ENCODE results near the gene ARHGEF33. TPM values are rescaled to one million over a fixed set of nuclear protein-coding genes. Genes with fewer than 3 reads are reported as not detected.

ARHGEF33 gene
- total RNA-seq, 1 experiment from 2014 or later = 0.04 TPM

DNA sequence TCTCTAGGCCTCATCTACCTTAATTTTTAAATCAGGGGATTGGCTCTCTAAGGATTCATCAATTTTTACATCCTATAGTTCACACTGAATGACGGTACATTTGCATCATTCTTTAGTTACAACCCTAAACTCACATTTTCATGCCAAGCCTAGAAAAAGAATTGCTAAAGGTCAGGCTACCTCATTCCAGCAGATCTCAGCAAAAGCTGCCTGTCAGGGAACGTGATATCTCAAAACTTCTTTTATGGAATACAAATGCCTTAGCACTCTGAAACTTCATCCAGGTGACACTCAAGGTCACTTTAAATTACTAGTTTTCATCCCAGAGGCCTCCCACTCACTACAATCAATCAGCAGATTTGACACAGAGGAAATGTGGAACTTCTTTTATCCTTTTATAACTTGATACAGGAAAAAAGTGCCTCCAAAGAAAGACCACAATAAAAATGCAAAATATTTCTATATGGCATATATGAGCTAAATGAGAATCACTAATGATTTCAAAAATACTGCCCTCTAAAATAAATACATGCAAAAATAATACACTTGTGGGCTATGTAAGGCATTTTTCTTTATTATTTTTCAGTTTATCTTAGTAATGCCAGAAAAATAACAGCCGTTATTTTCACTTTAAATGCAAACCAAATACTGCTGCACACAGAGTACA is 91.5 kb downstream of the ARHGEF33 start:
- H3K4me2 ChIP-seq (ENCODE audit: low read length) = no peak overlapping the region
- DNase-seq (no peak), ATAC-seq (no peak)
- H3K9me2 ChIP-seq (replicated peaks; ENCODE audit: low read length) = no peaks in the 10 kb centered on the region
- H2AFZ ChIP-seq (ENCODE audit: low read length) = no peak overlapping the region
- no peaks in the 10 kb centered on the region for H3K27me3 ChIP-seq (ENCODE audit: low read length)
- no peaks in the 10 kb centered on the region for H4K20me1 ChIP-seq (ENCODE audit: low read length)
- H3K79me2 ChIP-seq (ENCODE audit: low read length) = no peaks in the 10 kb centered on the region
- H3K4me3 ChIP-seq (ENCODE audit: low read length) = no peak overlapping the region
- no peak overlapping the region for H3K9ac ChIP-seq (ENCODE audit: low read length)
- no peak overlapping the region for H3K27ac ChIP-seq (ENCODE audit: low read length)
- no TSS peak for BruUV-seq (replicated peaks)
- H3K4me1 ChIP-seq (ENCODE audit: insufficient read depth, low read length) = no peaks in the 10 kb centered on the region
- peaks cover 8% of the 10 kb centered on the region for H3K36me3 ChIP-seq (ENCODE audit: low read depth, low read length)
- TF ChIP-seq, protein P1, sequence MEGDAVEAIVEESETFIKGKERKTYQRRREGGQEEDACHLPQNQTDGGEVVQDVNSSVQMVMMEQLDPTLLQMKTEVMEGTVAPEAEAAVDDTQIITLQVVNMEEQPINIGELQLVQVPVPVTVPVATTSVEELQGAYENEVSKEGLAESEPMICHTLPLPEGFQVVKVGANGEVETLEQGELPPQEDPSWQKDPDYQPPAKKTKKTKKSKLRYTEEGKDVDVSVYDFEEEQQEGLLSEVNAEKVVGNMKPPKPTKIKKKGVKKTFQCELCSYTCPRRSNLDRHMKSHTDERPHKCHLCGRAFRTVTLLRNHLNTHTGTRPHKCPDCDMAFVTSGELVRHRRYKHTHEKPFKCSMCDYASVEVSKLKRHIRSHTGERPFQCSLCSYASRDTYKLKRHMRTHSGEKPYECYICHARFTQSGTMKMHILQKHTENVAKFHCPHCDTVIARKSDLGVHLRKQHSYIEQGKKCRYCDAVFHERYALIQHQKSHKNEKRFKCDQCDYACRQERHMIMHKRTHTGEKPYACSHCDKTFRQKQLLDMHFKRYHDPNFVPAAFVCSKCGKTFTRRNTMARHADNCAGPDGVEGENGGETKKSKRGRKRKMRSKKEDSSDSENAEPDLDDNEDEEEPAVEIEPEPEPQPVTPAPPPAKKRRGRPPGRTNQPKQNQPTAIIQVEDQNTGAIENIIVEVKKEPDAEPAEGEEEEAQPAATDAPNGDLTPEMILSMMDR (conservative IDR thresholded peaks at IDR 0.05; ENCODE audit: low read depth, low read length) = no peak
- no peak for TF ChIP-seq EZH2 (IDR thresholded peaks at IDR 0.05; ENCODE audit: low read length, unreplicated experiment)
- TF ChIP-seq EZH2phosphoT487 (IDR thresholded peaks at IDR 0.05; ENCODE audit: borderline replicate concordance, low read length) = no peak
- ChIA-PET POLR2A (ENCODE audit: unreplicated experiment) (no interaction called here), CTCF (no interaction called here)
- H3K9me3 ChIP-seq (ENCODE audit: low read length) = no peaks in the 10 kb centered on the region
- intact Hi-C loops (cut with micrococcal nuclease) = no loop called here
- no peaks in the 10 kb centered on the region for H3F3A ChIP-seq (ENCODE audit: low read length, unreplicated experiment)

DNA sequence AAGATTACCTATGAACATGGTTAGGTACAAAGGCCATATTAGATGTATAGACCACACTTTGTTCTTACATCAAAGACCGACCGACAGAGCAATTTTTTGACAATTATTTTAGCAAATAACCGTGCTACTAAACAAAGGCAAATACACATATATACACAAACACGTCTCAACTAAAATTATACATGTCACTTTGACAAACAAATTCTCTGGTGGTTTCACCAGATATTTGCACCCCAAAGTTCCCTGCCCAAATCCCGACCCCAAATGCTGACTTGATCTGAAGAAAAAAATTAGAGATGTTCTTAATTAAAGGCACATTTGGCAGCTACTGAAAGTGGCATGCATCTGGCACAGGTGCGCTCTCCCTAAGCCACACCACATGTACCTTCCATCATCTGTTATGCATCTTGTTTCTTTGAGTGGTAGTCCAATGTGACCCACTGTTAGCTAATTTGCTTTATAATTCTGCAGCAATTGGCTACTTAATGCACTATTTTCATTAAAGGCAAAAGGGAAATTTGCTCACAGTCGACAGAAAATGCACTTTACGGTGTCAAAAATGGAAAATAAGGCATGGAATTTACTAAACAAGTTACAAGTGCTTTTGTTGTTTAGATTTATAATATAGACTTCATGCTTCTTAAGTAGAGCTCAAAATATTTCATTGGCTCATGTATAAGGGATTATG is 92.1 kb downstream of the ARHGEF33 start:
- CTCF ChIA-PET = no interaction called here
- no peak overlapping the region for H3K9ac ChIP-seq (ENCODE audit: low read length)
- H4K20me1 ChIP-seq (ENCODE audit: low read length) = no peaks in the 10 kb centered on the region
- POLR2A ChIA-PET (ENCODE audit: unreplicated experiment) = no interaction called here
- no peak overlapping the region for H3K4me2 ChIP-seq (ENCODE audit: low read length)
- no TSS peak for BruUV-seq (replicated peaks)
- TF ChIP-seq, protein P1 (conservative IDR thresholded peaks at IDR 0.05; ENCODE audit: low read depth, low read length) = no peak
- TF ChIP-seq EZH2 (IDR thresholded peaks at IDR 0.05; ENCODE audit: low read length, unreplicated experiment) = no peak
- no peak for TF ChIP-seq EZH2phosphoT487 (IDR thresholded peaks at IDR 0.05; ENCODE audit: borderline replicate concordance, low read length)
- no peaks in the 10 kb centered on the region for H3K9me3 ChIP-seq (ENCODE audit: low read length)
- ATAC-seq (no peak), DNase-seq (no peak)
- no peaks in the 10 kb centered on the region for H3K4me1 ChIP-seq (ENCODE audit: insufficient read depth, low read length)
- no peaks in the 10 kb centered on the region for H3F3A ChIP-seq (ENCODE audit: low read length, unreplicated experiment)
- H3K36me3 ChIP-seq (ENCODE audit: low read depth, low read length) = peaks cover 8% of the 10 kb centered on the region
- H3K4me3 ChIP-seq (ENCODE audit: low read length) = no peak overlapping the region
- no peaks in the 10 kb centered on the region for H3K79me2 ChIP-seq (ENCODE audit: low read length)
- H3K9me2 ChIP-seq (replicated peaks; ENCODE audit: low read length) = no peaks in the 10 kb centered on the region
- H3K27ac ChIP-seq (ENCODE audit: low read length) = no peak overlapping the region
- no peak overlapping the region for H2AFZ ChIP-seq (ENCODE audit: low read length)
- intact Hi-C loops (cut with micrococcal nuclease) = no loop called here
- no peaks in the 10 kb centered on the region for H3K27me3 ChIP-seq (ENCODE audit: low read length)

DNA sequence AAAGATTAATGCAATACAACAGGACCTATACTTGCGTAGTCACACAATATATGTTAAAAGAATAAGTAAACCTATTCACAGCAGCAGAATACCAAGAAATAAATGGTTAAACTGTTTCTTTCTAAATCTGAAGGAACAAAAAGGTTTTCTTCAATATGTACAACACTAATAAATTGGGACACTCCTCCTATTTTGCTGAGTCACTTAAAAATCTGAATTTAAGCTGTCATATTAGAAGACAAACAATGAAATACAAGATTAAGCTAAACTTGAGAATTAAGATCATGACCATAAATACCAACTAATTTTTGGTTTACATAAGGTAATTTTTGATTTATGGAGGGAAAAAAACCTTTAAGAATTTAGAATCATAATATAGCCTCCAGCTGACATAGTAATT is 92.8 kb downstream of the ARHGEF33 start:
- no peaks in the 10 kb centered on the region for H3K27me3 ChIP-seq (ENCODE audit: low read length)
- TF ChIP-seq EZH2 (IDR thresholded peaks at IDR 0.05; ENCODE audit: low read length, unreplicated experiment) = no peak
- TF ChIP-seq, protein P1 (conservative IDR thresholded peaks at IDR 0.05; ENCODE audit: low read depth, low read length) = no peak
- no peak for TF ChIP-seq EZH2phosphoT487 (IDR thresholded peaks at IDR 0.05; ENCODE audit: borderline replicate concordance, low read length)
- intact Hi-C loops (cut with micrococcal nuclease) = no loop called here
- DNase-seq (no peak), ATAC-seq (no peak)
- no peaks in the 10 kb centered on the region for H3K79me2 ChIP-seq (ENCODE audit: low read length)
- BruUV-seq (replicated peaks) = no TSS peak
- POLR2A ChIA-PET (ENCODE audit: unreplicated experiment) = no interaction called here
- no peaks in the 10 kb centered on the region for H3F3A ChIP-seq (ENCODE audit: low read length, unreplicated experiment)
- CTCF ChIA-PET = no interaction called here
- H3K9me3 ChIP-seq (ENCODE audit: low read length) = no peaks in the 10 kb centered on the region
- H3K36me3 ChIP-seq (ENCODE audit: low read depth, low read length) = peaks cover 8% of the 10 kb centered on the region
- H3K4me1 ChIP-seq (ENCODE audit: insufficient read depth, low read length) = no peaks in the 10 kb centered on the region
- H2AFZ ChIP-seq (ENCODE audit: low read length) = no peak overlapping the region
- H3K27ac ChIP-seq (ENCODE audit: low read length) = no peak overlapping the region
- H3K9ac ChIP-seq (ENCODE audit: low read length) = no peak overlapping the region
- no peaks in the 10 kb centered on the region for H4K20me1 ChIP-seq (ENCODE audit: low read length)
- H3K4me2 ChIP-seq (ENCODE audit: low read length) = no peak overlapping the region
- no peak overlapping the region for H3K4me3 ChIP-seq (ENCODE audit: low read length)
- H3K9me2 ChIP-seq (replicated peaks; ENCODE audit: low read length) = no peaks in the 10 kb centered on the region

Measured in PC-3 (cell line).